ENCODE data around the gene IL37. TPM values are rescaled to one million over a fixed set of nuclear protein-coding genes. Genes with fewer than 3 reads are reported as not detected.

Gene IL37
- total RNA-seq, 1 donor from 2014 or later, result not detected

DNA sequence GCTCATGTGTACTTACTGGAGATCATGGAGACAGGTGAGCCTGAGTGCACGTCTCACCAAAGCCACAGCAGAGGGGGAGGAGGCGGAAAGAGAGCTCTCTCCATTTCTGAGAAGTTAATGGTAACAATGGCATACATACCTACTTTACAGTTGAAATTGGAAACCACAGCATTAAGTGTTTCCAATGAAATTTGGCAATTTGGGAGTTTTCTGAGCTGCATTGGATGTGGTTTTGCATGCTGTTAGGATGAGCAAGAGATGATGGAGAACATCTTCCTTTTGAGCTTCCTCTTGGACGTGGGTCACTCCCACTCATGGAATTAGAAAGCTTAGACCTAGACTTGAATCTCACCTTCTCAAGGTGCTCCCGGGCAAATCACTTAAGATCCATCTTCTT, 25.5 kb upstream of the IL37 start:
- TF ChIP-seq CTCF (conservative IDR thresholded peaks at IDR 0.05), result no peak
- no peaks in the 10 kb centered on the region for H3K4me1 Mint-ChIP-seq (ENCODE audit: unreplicated experiment)
- H3K9me3 Mint-ChIP-seq, result no peaks in the 10 kb centered on the region
- no peak overlapping the region for H3K4me3 Mint-ChIP-seq
- H3K27me3 Mint-ChIP-seq, result peaks cover 3% of the 10 kb centered on the region
- no peaks in the 10 kb centered on the region for H3K36me3 Mint-ChIP-seq
- no peak for DNase-seq (ENCODE audit: extremely low spot score, unreplicated experiment)
- no peak overlapping the region for H3K27ac Mint-ChIP-seq

DNA sequence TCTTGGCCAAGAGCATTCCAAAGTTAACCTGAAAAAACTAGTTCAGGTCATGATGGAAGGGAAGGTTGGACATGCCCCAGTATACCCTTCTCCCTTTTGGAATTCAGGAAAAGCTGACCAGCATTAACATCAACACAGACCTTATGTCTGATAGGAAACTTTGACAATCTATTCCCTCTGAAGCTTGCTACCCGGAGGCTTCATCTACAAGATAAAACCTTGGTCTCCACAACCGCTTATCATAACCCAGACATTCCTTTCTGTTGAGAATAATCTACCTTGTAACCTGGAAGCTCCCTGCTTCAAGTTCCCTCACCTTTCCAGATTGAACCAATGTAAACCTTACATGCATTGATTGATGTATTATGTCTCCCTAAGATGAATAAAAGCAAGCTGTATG, 24.7 kb upstream of the IL37 start:
- H3K36me3 Mint-ChIP-seq, result no peaks in the 10 kb centered on the region
- no peak for TF ChIP-seq CTCF (conservative IDR thresholded peaks at IDR 0.05)
- no peaks in the 10 kb centered on the region for H3K27me3 Mint-ChIP-seq
- no peaks in the 10 kb centered on the region for H3K4me1 Mint-ChIP-seq (ENCODE audit: unreplicated experiment)
- no peak overlapping the region for H3K4me3 Mint-ChIP-seq
- no peak for DNase-seq (ENCODE audit: extremely low spot score, unreplicated experiment)
- H3K27ac Mint-ChIP-seq, result no peak overlapping the region
- H3K9me3 Mint-ChIP-seq, result no peaks in the 10 kb centered on the region

DNA sequence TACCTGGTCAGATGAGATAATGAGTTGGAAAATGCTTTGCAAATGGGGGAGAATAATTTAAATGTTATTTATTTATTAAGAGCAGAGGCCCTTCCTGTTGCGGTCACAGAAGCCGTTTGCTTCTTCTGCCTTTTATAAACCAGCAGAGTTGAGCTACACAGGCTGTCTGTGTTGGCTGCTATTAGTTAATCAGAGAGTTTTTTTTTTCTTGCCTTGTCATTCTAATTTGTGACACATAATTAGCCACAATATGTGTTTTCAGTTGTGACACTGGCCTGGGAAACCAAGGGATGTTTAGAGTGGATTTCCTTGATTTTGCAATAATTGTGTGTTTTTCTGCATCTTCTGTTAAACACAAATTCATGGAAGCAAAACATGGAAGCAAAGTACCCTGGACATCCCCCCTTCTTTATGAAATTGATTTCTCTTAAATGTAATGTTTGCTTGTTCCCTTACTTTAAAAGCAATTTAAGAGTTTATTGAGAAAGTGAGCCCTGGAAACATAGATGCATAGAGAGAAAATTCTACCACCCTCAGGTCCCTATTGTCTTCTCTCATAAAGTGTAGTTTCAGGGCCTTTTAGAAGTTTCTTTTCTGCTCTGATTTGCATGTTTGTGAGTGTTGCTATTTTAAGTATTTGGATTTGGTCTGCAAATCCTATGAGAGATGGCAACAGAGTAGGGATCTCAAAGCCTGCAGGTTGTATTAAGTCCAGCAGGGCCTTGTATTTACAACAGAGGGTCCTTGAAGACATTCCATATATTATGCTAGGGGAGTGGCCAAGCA, 22.8 kb upstream of the IL37 start:
- no peak for DNase-seq (ENCODE audit: extremely low spot score, unreplicated experiment)
- H3K4me1 Mint-ChIP-seq (ENCODE audit: unreplicated experiment), result no peaks in the 10 kb centered on the region
- no peak overlapping the region for H3K27ac Mint-ChIP-seq
- H3K4me3 Mint-ChIP-seq, result no peak overlapping the region
- H3K9me3 Mint-ChIP-seq, result no peaks in the 10 kb centered on the region
- no peaks in the 10 kb centered on the region for H3K36me3 Mint-ChIP-seq
- no peak for TF ChIP-seq CTCF (conservative IDR thresholded peaks at IDR 0.05)
- H3K27me3 Mint-ChIP-seq, result no peaks in the 10 kb centered on the region

GRCh38 chr2:112889976-112890375, 21.0 kb upstream of the IL37 start:
- Mint-ChIP-seq H3K4me3 (no peak overlapping the region), H3K27me3 (no peaks in the 10 kb centered on the region)

GRCh38 chr2:112891385-112891831, 19.6 kb upstream of the IL37 start:
- Mint-ChIP-seq H3K4me3 (no peak overlapping the region), H3K36me3 (no peaks in the 10 kb centered on the region), H3K27ac (no peak overlapping the region), H3K4me1 (ENCODE audit: unreplicated experiment) (no peaks in the 10 kb centered on the region), H3K9me3 (no peaks in the 10 kb centered on the region), H3K27me3 (no peaks in the 10 kb centered on the region)
- DNase-seq (ENCODE audit: extremely low spot score, unreplicated experiment), result no peak
- no peak for TF ChIP-seq CTCF (conservative IDR thresholded peaks at IDR 0.05)

More at GRCh38 chr2:112889976-112890375, 21.0 kb upstream of the IL37 start:
- no peaks in the 10 kb centered on the region for H3K36me3 Mint-ChIP-seq
- TF ChIP-seq CTCF (conservative IDR thresholded peaks at IDR 0.05), result no peak
- no peaks in the 10 kb centered on the region for H3K4me1 Mint-ChIP-seq (ENCODE audit: unreplicated experiment)
- H3K9me3 Mint-ChIP-seq, result no peaks in the 10 kb centered on the region
- no peak for DNase-seq (ENCODE audit: extremely low spot score, unreplicated experiment)
- no peak overlapping the region for H3K27ac Mint-ChIP-seq

All from type B pancreatic cell (in vitro differentiated cells).